HCEC 1CT (cell line): ENCODE data around the gene KRTAP10-2.

Experiments
- DNase-seq: peaks from one replicate; pipeline ENCODE4 v3.0.0-alpha.2; 2017

The KRTAP10-2 gene

DNA sequence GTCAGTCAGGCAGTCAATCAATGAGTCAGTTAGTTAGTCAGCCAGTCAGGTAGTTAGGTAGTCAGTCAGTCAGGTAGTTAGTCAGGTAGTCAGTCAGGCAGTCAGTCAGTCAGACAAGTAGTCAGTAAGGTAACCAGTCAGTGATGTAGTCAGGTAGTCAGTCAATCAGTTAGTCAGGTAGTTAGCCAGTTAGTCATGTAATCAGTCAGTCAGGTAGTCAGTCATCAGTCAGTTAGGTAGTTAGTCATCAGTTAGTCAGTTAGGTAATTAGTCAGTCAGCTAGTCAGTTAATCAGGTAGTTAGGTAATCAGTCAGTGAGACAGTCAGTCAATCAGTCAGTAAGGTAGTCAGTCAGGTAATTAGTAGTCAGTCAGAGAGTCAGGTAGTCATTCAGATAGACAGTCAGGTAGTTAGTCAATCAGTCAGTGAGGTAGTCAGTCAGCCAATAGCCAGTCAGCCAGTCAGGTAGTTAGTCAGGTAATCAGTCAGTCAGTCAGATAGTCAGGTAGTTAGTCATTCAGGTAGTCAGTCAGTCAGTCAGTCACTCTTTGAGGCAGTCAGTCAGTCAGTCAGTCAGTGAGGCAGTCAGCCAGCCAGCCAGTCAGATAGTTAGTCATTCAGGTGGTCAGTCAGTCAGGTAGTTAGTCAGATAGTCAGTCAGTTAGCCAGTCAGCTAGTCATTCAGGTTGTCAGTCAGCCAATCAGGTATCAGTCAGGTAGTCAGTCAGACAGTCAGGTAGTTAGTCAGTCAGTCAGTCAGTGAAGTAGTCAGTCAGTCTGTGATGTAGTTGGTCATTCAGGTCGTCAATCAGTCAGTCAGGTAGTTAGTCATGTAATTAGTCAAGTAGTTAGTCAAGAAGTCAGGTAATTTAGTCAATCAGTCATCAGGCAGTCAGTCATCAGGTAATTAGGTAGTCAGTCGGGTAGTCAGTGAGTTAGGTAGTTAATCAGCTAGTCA lies 26.6 kb downstream of the KRTAP10-2 start:
- DNase-seq: no peak

DNA sequence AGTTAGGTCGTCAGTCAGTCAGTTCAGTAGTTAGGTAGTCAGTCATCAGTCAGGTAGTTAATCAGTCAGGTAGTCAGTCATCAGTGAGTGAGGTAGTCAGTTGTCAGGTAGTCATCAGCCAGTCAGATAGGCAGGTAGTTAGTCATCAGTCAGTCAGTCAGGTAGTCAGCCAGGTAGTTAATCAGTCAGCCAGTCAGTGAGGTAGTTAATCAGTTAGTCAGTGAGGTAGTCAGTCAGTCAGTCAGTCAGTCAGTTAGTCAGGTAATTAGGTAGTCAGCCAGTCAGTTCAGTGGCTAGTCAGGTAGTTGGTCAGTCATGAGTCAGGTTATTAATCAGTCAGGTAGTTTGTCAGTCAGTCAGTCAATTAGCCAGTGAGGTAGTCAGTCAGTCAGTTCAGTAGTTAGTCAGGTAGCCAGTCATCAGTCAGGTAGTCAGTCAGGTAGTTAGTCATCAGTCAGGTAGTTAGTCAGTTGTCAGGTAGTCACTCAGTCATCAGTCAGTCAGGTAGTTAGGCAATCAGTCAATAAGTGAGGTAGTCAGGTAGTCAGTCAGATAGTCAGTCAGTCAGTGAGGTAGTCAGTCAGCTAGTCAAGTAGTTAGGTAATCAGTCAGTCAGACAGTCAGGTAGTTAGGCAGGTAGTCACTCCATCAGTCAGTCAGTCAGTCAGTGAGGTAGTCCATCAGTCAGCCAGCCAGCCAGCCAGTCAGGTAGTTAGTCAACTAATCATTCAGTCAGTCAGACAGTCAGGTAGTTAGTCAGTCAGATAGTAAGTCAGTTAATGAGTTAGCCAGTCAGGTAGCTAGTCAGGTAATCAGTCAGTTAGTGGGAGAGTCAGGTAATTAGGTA lies 27.5 kb downstream of the KRTAP10-2 start:
- no peak for DNase-seq

DNA sequence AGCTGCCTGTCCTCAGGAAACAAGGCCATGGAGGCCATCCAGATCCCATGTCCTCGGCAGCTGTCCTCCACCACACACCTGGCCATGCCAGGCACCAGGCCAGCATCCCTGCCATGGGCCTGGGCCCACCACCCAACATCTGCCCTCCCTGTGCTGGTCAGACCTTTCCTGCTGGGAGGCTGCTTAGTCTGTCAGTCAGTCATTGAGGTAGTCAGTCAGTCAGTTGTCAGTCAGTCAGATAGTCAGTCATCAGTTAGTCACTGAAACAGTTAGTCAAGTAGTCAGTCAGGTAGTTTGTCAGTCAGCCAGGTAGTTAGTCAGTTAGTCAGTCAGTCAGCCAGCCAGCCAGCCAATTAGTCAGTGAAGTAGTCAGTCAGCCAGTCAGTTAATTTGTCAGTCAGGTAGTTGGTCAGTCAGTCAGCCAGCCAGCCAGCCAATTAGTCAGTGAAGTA lies 28.5 kb downstream of the KRTAP10-2 start:
- no peak for DNase-seq

DNA sequence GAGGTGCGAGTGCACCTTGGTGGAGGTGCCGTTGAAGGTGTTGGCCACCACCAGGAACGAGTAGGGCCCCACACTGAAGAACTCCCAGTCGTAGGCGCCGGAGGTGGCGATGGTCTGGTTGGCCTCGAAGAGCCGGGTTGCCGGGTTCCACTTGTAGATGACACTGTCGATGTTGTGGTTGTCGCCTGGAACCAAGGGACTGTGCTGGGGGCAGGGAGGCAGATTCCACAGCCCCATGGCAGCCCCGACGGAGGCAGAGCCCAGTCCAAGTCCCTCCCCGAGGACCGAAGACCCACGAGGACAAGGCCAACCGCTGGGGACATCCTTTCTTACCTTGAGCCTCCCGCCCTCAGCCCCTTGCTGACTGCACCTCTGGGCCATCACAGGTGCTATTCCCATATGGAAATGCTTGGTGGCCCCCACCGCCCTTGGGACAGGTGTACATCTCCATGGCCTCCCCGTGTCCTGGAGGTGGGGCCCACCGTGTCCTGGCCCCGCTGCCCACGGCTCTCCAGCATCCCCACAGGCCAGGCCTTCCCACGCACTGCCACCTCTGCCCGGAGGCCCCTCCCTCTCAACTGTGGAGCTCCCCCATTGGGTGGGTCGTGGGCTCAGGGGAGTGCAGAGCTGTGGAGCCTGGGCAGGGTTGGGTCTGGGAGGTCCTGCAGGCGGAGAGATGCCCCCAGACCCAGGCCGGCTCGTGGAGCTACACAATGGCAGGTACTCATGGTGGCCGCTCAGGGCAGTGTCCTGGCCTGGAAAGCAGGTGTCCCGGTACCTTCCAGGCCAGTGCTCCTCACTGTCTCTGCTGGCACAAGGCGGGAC lies 29.2 kb downstream of the KRTAP10-2 start:
- no peak for DNase-seq

DNA sequence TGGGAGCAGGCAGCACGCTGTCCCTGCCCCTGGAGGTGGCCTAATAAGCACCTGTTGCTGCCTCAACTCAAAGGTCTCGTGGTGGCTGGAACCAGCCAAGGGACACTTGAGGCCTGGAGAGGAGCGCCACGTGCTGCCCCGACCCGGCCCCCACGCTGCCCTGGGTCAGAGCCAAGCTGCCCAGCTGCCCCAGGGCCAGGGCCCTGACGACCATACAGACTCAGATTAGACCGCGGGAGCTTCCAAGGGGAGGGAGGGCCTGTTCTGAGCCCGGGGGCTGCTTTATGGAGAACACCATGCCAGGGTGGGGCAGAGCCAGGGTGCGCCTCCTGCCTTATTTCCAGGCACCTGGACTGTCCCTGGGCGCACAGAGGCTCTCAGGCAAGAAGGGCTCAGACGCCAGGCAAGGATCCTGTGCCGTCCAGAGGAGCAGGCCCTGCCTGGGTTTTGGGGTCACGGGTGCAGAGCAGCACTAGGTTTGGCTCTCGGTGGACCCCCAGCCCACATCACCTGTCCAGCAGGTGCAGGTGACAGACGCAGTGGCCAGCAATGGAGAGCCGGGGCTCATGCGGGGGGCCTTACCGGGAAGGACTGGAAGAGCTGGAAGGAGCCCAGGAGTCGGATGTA lies 29.9 kb downstream of the KRTAP10-2 start:
- DNase-seq: no peak

DNA sequence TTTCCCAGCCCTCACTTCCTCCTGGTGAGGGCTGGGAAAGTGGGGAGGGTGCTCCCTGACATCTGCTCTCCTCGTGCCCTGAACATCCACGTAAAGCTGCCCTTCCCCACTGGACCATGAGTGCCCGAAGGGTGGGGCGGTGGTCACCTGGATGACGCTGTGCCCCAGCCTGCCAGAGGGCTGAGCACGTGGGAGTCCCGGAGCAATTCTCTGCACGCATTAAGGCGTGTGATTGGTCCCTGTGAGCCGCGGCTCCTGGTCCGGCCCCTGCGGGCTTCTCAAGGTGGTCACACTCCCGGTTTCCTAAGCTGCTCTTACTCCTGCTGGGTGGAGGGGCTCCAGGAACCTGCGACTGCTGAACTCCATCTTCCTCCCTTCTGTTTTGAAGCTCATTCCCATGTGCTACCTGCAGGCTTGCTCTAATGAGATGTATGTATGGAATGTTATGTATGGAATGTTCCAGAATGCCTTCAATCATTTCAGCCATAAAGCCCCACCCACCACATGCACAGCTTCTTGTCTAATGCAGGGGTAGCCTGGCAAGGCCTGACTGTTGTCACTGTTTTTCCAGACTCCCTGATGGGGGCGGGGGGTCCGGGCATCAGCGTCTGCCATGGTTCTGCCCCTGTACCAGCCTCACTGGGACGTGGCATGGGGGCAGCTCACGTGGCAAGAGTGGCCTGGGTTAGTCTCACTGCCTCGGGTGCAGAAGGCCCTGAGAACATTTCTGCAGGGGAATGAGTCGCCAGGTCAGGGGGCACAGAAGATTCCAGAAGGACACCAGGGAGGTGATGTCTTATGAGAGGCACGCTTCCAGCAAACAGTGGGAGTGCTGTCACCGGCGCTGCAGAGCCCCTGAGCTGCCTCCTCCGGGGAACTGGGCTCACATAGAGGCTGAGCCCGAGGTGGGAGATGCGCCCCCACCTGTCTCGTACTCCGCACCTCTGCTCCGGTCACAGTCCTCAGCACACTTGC lies 30.7 kb downstream of the KRTAP10-2 start:
- no peak for DNase-seq

DNA sequence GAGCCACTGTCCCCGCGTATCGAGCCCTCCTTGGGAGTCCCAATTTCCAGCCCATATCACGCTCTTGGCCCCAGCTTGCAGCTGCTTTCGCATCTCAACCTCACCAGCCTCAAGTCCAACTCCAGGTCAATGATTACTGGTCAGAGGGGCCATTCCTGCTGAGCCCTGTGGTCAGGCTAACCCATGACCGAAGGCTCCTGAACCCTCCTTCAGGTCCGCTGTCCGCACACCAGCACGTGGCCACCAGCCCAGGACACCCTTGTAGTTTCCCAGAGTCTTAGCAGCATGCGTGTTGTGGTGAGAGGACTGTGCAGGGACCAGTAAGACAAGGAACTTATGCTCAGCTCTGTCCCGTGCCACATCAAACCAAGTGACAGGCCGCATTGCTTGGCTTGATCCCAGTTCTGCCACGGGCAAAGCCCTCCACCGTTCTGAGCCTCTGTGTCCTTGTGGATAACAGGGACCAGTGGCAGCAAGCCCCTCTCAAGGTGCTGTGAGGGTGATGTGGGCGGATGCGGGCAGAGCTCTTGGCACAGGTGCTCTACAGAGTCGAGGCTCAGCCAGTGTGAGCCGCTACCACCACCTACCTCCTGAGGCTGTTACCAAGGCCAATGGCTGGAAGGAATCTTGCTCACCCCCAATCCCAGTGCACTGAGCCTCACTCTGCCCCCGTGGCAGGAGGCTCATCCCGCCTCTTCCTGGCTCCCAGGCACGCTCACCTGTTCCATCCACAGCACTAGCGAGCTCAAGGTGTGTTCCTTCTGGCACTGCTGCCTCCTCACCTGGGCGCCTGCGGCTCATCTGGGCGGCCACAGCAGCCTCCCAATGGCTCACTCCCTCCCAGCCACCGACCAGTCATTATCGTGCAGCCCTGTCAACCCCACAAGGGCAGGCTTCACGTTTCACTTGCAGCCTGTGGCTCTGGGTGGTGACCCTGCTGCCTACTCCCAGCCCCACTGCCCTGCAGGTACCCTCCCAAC lies 31.7 kb downstream of the KRTAP10-2 start:
- DNase-seq: no peak

DNA sequence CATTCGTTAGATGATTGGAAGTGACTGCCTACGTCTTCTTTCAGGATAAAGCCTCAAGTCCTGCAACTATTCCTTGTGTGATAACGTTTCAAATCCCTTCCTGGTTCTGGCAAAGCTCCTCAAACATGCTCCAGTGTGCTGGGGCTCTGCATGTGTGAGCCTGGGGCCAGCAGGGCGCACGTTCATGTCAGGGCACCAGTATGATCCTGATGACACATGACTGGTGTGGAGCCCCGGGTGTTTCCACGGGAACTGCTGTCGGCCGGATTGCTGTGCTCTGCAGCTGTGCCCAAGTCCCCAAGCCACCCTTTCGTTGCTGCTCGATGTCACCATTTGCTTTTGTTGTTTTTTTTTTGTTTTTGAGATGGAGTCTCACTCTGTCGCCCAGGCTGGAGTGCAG lies 32.6 kb downstream of the KRTAP10-2 start:
- DNase-seq: no peak

DNA sequence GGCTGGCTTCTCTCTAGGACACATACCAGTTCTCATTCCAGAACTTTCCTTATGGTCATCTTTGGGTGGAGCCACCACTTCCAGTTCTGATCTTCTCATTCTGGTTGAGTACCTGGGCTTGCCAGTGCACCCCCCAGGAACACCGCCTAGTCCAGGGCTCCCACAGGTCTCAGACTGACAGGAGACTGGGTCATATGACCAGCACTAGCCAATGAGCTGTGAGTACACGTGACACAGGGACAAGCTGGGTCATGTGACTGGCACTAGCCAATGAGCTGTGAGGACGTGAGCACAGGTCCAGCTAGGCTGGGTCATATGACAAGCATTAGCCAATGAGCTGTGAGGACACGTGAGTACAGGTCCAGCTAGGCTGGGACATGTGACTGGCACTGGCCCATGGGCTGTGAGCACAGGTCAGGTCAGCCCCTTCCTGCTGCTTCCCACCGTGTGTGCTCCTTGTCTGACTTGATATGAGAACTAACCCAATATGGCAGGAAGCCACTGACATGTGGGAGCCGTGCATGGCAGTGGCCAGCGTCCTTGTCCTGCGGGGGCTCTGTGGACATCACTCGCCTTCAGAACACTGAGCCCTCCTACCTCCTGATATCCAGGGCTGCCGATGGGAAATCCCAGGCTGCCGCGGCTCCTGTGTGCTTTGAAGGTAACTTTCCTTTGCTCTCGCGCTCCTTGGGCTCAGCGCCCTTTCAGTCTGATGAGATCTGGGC lies 34.0 kb downstream of the KRTAP10-2 start:
- no peak for DNase-seq

DNA sequence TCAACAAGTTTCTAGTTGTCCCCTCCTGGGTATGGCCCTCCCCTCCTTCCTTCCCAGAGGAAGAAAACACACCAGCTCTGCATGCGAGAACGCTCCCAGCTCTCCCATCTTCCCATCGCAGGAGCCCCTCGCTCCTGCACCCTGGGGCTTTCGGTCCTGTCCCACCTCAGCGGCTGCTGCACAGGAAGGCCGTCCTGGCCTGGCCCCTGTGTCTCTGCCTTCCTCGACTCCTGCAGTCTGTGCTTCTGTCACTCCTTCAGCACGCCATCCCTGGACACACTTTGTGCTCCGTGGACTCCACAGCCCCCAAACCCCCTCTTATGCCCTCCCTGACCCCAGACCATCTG lies 34.5 kb downstream of the KRTAP10-2 start:
- DNase-seq: no peak

DNA sequence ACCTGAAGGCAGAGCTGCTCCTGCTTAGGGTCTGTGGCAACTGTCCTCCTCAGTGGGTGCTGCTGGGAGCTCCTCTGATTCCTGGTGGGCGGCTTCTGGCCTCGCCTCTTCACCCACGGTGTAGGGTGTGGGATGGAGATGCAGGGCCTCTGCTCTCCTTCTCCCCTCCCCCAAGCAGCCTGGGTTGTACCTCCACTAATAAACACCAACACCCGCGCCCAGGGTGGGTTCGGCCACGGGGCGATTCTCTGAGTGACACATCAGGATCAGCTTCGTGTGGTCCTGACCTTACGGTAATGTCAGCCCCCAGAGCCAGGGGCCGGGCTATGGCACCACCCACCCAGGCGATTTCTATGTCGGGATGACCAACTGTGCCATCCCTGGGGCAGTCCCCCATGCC lies 35.0 kb downstream of the KRTAP10-2 start:
- DNase-seq: no peak

DNA sequence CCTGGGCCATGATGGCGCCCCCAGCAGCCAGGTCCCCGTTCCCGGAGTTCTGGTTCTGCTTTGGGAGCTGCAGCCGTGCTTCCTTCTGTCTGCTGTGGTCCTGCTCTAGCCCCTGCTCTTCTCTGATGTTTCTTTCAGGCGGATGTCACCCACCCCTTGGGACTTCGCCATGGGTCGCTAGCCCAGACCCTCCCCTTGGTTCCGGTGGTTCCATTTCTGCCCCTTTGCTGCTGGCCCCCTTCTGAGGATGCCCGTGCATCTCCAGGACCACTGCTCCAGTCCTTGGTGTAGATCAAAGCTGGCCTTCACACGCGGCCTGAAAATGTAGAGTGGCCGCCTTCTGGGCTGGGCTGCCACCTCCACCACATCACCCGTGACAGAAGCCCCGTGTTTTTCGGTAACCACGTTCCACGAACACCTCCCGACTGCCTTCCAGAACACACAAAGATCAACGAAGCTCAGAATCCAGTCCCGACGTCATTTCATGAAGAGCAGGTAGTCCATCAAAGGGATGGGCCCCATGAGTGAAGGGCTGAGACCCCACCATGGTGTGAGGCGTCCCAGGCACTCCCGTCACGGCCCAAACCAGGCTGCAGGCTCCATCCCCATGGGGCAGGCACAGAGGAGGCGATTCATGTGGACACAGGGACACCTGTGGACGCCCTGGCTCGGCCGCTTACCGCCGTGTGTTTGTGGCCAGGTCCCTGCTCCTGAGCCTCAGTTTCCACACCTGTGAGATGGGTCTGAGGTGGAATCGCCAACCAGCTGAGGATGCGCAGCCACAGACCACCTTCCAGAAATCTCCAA lies 35.7 kb downstream of the KRTAP10-2 start:
- no peak for DNase-seq

DNA sequence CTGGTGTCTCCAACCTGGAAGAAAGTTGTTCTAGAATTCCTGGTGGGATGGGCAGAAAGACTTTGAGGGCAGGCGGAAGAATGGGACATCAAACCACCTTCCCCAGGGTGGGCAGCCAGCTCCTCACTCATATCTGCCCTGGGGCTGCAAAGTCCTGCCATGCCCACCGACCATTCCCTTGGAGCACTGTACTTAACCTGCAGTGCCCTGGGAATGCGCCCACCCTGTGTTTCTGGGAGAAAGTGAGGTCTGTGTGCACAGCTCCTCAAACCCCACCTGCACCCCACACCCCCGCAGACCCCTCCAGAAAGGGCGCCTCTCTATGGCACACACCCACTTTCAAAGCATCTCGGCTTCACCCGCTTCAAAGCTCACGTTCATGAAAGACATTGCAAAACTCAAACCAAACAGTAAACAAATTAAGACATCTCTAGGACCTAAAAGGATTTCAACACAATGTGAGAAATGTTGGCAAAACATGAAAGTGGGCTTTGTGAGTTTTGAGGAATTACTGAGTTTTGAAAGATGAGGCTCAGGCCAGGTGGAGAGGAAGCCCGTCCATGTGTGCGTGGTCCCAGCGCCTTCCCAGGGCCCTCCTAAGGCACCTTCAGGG lies 36.5 kb downstream of the KRTAP10-2 start:
- DNase-seq: no peak

DNA sequence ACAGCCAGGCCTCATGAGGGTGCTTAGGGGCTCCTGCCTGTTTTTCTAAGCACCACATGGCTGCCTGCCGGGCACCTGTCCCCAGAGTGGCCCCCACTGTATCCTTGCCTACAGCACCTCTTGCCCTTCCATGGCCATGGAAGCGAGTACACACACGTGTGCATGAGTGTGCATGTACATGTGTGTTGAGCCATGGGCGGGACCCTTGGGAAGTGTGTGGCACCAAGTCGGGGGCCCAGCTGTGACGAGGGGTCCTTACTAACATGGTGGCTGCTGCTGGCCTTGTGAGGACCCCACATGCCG lies 37.1 kb downstream of the KRTAP10-2 start:
- no peak for DNase-seq

DNA sequence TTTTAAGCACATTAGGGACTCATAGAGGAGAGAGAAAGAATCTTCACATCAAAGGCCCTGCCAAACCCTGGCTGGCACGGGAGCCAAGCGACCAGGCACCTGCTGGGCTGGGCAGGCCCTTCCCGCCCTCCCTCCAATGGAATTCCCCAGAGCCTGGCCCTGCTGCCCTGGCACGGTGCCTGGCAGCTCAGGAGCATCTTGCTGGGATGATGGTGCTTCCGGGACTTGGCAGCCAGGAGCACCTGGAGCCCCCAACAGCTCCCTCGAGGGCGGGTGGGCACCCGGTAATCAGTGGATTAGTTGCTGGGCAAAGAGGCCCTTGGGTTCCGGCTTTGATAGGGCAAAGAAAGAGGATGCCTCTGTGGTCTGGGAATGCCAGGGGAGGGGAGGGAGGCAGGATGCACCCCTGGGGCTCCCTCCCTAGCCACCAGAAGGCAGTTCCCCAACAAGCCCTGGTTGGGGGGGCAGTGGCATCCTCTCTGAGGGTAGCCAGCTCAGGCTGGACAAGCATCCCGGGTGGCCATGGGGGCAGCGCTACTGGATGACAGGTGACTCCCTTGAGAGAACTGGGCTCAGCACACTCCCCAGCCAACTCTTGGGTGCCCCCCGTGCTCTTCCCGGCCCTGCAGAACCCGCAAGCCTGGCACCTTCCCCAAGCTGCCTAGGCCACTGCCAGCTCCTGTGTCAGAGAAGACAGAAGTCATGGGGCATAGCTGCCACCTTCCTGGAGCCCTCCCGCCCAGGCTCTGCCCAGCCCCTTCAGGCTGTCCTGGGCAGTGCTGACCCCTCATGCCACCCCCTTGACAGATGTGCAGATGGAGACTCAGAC lies 37.7 kb downstream of the KRTAP10-2 start:
- DNase-seq: no peak

DNA sequence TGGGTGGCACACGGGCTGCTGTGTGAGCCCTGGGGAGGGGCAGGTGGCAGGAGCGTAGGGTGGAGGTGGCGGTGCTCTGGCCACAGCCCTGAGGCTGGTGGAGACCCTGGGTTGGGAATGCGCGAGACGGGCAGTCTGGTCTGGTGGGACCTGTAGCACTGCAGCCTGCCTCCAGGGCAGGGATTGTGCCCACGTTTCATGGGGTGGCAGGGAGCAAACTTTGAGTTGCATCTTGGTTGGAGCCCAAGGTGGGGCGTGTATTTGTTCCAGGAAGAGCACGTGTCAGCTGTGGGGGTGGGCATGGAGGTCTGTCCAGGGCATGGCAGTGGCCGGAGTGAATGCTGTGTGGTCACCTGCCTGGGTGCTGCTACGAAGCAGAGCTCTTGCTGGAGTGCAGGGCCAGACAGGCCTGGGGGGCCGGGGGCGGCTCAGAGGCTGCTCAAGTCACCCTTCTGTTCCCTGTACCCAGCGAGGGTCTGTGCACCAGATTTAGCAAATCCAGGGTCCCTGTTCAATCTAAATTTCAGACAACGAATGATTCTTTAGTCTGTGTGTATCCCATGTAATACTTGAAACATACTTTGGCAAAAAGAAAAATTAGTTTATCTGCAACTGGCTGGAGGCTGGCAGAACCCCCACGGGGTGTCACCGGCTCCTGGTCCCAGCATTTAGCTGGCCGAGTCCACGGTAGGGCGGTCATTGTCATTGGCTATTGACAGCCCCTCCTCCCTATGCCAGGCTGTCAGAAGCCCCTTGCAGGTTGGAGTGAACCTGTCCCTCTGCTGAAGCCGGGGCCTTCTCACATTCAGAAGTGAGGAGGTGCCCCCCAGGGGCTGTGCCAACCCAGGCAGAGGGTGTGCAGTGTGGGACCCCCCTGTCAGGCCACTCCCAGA lies 38.6 kb downstream of the KRTAP10-2 start:
- DNase-seq: no peak
